CD1c-positive myeloid dendritic cell (primary cell): Measurements from ENCODE around the gene SNX25.
"Not testable (repeated sequence)": the region's sequence is repeated elsewhere in the genome, so short reads cannot be mapped to it uniquely, and the experiment has no call there.

Experiments
- DNase-seq: peaks from one replicate; pipeline ENCODE4 v3.0.0-alpha.2; 2016; ENCODE audit errors: extremely low spot score

SNX25 gene

DNA sequence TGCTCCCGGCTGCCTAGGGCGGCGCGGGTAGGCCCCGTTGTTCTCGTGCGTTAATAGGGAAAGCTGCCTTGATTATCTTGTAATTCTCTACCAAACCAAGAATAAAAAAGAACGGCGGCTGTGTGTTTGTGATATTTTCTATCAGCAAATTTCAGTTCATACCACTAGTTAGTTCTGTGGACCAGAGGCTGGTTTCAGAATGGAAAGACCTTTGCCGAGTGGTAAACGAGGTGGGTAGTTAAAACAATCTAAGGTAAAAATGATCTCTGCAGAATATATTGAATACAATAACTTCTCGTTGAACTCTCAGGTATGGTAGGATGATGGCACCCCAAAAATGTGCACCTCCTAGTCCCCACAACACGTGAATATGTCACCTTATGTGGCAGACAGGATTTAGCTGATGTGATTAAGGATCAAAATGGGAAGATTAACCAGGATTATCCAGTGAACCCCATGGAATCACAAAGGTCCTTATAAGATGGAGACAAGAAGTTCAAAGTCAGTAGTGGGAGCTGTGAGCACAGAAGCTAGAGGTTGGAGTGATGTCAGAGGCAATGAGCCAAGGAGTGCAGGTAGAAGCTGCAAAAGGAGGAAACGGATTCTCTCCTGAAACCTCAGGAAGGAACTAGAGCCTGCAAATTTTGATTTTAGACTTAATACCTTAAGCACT lies 5.0 kb upstream of the SNX25 start:
- no peak for DNase-seq

DNA sequence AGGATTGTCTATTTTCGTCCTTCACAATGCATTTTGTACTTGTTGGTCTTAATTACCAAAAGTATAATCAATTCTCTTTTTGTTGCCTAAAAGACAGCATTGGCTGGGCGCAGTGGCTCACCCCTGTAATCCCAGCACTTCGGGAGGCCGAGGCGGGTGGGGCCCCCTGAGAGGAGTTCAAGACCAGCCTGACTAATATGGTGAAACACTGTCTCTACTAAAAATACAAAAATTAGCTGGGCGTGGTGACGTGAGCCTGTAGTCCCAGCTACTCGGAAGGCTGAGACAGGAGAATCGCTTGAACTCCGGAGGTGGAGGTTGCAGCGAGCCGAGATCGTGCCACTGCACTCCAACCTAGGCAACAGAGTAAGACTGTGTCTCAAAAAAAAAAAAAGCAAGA lies 4.3 kb upstream of the SNX25 start:
- not testable (repeated sequence) for DNase-seq

DNA sequence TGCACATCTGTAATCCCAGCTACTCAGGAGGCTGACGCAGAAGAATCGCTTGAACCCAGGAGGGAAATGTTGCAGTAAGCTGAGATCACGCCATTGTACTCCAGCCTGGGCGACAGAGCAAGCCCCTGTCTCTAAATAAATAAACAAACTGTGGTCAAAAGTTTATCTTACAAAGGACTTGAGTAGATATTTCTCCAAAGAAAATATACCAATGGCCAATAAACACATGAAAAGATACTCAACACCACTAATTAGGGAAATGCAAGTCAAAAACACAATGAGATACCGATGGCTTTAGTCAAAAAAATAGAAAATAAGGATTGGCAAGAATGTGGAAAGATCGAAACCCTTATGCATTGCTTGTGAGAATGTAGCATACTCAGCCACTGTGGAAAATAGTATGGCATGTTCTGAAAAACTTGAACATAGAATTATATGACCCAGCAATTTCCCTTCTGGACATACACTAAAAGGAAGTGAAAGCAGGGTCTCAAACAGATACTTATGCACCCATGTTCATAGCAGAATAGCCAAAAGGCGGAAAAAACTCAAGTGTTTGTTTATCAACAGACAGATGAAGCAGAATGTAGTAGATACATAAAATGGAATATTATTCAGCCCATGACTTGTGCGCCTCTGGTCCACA lies 3.6 kb upstream of the SNX25 start:
- peak; percentile 18 for DNase-seq

DNA sequence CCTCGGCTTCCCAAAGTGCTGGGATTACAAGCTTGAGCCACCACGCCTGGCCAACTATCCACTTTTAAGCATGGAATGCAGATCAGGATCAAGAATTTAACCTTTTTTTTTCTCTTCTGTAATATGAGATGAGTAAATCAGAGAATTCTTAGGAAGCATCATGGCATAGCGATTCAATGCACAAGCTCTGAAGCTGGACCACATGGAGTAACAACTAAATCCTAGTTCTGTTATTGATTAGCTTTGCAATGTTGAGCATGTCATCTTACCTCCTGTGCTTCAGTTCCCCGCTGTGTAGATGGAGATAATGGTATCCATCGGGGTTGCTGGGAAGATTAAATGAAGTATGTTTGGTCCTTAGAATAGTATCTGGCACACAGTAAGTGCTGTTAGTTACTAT lies 1.9 kb upstream of the SNX25 start:
- no peak for DNase-seq

DNA sequence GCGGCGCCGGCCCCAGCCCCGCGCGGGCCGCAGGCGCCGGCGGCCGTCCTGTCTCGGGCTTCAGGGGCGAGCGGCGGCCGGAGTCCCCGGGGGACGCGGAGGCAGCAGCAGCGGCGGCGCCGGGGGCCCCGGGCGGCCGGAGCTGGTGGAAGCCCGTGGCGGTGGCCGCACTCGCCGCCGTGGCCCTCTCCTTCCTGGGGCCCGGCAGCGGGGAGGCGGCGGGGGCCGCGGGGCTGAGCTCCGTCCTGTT lies 379 bp downstream of the SNX25 start:
- not testable (repeated sequence) for DNase-seq

DNA sequence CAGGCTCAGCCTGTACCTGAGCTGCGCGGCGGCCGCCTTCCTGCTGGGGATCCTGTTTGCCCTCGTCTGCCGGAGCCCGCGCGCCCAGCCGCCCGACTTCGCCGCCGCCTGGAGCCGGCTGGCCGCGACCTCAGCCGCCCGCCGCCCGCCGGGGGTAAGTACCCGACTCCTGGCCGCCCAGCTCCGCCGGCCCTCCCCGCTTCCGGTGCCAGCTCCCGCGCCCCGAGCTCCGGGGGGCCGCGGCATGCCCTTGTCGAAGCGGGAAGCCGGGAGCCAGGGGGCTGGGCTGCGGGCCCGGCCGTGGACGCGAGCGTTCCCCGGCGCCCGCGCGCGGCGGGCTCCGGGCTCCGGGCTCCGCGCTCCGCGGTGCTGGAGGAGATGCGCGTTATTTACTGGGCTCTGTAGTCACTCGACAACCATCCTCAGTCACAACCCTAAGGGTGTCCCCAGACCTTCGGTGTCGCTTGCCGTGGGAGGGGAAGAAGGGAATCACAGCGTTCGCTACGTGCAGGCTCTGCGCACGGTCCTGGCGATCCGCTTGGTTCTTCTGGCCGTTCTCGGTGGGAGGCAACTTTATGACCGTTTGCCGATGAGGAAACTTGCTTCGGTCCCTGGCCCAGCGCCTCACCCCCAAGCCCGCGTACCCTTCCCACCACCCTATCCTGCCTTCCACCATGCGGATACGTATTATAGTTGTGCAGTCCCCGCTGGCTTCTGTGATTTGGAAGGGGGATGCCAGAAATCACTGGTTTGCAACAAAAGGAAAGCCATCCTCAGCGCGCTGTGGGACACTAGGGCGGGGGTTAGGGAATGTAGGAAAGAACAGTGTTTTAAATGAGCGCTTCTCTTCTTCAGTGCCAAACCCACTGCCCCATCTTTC lies 944 bp downstream of the SNX25 start:
- DNase-seq, result peak; percentile 33

DNA sequence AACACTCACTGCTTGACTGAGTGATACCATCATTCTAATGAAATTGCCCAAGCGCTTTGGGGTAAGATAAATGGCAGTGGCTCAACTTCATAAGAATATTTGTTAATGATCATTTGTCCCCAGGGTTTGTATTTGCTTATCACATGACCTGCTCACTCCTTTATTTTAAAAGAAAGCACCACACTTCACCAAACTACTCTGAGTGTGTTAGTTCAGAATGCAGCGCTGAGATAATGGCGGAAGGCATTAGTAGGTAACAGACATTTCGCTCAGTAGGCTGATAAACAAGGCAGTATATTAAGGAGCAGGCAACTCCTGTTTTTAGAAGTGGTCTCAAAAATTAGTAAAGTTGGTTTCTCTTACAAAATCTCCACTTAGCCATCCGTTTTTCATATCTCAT lies 1.6 kb downstream of the SNX25 start:
- no peak for DNase-seq

DNA sequence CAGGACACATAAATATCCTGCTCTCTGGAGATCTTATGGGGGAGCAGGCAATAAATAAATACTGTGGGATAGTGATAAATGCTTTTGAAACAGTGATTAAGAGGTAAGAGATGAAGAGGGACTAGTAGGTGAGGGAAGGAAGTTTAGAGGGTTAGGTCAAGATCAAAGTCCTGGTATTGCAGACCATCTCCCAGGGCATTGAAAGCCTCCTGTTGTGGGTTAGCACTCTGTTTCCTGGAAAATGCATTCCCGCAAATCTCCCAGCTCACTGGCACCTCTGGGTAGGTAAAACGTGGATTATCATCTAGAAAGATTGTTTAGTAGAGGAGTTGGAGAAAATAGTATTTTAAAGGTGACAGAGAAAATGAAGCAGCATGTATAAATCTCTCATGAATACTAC lies 2.2 kb downstream of the SNX25 start:
- DNase-seq, result no peak

DNA sequence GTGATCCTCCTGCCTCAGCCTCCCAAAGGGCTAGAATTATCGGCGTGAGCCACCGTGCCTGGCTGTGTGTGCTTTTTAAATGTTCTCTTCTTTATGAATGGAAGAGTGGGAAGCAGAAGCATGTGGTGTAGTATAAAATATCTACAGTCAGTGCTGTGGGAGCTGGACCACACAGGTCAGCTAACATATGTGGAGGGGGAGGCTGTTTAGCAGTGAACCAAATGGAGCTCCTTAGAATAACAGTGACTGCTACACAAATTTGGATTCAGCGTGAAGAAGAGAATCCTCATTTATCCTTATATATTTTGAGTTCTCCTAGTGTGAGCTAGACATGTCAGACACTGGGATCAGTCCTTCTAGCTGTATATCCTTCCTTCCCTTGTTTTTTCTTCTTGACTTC lies 3.2 kb downstream of the SNX25 start:
- no peak for DNase-seq

DNA sequence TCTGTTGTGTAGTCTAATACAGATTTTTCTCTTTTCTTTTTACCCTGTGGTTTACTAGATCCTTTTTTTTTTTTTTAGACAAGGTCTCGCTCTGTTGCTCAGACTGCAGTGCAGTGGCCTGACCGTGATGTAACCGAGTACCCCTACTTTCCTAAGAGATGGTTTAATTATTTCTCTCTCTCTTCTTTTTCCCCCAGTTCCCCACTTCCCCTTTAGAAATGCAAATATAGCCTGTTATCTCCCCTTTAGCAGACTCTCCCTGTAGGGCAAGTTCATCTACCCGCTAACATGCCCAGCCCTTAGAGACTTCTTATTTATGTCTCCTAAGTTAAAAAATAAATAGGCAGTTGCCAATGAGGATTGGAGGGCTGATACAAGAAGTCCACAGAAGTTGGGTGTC lies 4.5 kb downstream of the SNX25 start:
- DNase-seq, result no peak

DNA sequence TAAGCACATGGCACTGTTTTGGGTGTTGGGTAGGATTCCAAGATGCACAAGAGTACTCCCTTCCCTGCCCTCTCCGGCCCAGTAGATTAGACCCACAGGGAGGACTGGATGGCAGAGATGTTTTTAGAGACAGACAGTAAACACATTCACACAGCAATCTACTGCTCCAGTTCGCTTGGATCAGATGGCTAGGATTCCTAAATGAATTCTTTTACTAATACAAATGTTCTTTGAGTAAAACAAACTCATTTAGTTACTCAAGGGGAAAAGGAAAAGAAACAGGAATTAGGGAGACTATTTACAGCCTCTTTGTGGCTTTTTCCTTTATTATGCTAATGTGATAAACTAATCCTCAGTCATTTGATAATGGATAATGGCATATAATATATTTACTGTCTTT lies 5.9 kb downstream of the SNX25 start:
- DNase-seq, result no peak

DNA sequence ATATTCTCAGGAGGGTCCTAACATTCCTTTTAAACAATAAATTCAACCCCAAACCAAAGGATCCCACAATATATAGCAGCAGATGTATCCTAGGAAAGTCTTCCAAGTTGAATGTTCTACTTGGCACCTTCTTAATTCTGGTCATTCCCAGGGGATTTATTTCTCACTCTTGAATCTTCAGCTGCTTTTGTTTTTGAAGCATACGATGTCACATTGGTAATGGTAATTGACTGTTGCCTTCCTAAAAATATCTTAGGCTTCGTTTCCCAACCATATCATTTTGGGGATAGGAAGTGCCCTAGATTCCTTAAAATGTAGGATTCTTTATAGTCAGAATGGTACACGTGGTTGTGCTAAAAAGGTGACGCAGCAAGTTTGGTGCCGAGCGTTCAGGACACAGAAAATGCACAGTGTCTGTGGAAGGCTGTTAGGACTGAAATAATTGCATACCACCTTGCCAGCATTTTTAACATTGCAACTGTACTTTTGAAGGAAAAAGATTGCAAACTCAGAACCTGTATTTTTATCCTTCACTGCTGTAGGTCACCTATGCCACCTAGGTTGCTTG lies 8.1 kb downstream of the SNX25 start:
- no peak for DNase-seq

DNA sequence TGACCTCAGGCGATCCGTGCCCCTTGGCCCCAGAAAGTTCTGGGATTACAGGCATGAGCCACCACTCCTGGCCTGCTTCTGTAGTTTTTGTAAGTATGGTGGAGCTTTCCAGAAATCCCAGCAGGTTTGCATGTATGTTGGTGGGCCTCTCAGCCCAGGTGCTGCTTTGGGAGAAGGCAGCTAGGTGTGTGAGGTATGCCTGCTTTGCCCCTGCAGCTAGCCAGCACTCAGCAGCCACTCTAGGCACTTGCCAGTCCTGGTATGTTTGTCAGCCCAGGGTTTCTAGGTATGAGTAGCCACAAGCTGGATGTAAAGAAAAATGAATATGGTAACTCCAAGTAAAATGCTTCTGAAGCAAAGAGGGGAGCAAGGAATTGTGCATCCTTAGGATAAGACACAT lies 8.9 kb downstream of the SNX25 start:
- DNase-seq, result no peak

DNA sequence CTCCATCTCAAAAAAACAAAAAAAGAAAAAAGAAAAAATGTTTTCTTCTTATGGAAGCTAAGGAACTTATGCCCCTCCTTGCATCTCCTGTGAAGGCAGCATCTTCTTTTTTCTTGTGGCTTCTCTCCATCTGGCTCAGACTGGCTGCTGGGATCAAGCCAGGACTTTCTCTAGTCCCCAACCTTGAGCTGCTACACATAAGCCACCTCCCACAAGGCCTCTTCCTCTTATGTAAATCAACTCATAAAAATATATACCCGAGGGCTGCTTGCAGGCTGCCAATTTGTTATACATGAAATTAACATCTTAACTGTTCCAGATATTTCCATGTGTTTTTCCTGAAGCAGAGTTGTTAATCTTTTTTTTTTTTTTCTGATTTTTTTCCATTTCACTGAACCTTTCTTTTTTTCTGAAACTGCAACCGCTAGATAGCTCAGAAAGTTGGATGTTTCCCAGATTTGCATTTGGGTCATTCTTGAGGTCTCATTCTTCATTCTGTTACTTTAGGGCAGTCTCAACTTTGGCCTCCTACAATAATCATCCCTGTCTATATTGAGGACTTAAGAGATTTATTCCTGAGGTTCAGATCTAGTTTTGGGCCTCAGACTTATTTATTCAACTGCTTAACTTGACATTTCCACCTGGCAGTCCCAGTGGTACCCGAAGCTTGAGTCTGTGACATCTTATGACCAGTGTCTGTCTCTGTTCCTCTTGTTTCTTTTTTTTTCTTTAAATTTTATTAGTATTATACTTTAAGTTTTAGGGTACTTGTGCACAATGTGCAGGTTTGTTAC lies 10.3 kb downstream of the SNX25 start:
- no peak for DNase-seq

DNA sequence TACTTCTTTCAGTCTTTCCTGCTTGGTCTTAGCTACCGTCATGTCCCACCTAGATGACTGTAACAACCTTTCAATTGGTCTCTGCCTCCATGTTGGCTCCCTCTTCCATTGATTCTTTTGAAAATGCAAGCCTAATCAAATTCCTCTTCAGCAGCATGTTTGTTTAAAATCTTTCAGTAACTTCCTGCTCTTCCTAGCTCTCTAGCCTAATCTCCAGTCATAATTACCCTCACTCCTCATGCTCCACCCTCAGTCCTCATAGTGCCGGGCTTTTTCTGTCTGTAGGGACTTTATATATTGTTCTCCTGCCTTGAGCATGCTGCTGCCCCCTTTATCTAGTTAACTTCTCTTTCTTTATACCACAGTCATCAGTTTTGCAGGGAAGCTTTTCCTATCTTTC lies 12.1 kb downstream of the SNX25 start:
- no peak for DNase-seq

DNA sequence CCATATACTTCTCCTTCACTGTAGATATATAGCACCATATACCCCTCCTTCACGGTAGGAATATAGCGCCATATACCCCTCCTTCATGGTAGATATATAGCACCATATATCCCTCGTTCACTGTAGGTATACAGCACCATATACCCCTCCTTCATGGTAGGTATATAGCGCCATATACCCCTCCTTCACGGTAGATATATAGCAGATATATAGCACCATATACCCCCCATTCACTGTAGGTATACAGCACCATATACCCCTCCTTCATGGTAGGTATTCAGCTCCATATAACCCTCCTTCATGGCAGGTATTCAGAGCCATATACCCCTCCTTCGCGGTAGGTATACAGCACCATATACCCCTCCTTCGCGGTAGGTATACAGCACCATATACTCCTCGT lies 12.5 kb downstream of the SNX25 start:
- DNase-seq, result no peak

DNA sequence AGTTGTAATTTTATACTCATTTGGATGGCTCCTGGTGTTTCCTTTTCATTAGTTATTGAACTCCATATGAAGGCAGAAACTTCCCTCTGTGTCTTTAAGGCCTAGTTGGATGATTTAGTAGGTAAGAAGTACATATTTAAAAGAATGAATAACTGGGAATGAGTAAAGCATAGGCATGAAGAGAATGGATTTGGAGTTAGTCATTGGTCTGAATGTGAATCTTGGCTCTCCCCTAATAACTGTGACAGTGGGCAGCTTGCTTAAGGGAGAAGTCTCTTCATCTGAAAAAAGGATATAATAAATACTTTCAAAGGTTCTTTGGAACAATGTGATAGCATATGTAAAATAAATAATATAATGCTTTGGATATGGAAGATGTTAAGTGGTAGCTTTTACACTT lies 13.2 kb downstream of the SNX25 start:
- no peak for DNase-seq

DNA sequence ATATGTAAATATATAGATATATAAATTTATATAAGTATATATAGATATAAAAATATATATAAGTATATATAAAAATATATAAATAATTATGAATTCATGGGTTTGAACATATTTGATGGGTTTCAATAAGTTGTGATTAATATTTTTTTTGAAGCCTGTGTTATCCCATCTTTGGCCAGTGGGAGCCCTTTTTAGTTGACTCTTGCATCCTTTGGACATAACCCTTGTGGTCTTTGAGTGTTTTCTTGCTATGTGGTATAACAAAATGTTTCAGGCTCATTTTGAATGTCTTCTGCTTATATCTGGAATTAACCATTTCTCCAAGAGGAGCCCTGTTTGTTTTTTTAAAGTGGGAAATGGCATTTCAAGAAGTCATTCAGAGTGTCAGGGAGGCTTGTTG lies 15.2 kb downstream of the SNX25 start:
- DNase-seq, result no peak

DNA sequence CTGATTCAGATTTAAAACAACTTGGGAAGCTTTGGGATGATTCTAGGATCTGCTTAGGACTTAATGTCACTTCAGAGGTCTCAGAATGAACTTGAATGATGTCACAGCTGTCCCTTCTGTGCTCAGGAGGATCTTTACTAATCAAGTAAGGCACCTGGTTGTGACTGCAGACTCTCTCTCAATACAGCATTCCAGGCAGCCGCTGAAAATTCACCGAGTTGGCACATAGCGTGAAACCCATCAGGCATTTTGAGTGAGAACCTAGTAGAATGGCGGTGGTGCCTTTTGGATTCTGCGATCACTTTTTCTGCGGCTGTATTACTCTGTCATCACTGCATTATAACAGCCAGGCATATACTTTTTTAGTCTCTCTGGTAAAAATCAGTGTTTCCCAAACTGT lies 16.5 kb downstream of the SNX25 start:
- no peak for DNase-seq

DNA sequence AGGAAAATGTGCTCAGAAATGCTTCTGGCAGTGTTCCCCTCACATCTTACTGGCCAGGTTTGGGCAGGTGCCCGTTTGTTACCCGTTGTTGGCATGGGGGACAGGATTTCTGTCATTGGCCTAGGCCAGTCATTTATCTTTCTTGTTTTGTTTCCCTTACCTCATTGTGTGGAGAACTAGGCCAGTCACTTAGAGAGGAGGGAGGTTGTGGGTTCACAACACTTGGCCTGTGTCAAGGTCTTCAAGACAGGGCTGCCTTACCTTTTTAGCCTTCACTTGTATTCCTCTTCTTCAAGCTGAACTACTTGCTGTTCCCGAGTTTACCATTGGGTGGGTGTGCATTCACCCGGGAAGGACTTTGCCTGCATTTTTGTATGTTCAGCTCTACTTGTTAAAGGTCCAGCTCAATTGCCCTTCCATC lies 17.7 kb downstream of the SNX25 start:
- DNase-seq, result no peak

DNA sequence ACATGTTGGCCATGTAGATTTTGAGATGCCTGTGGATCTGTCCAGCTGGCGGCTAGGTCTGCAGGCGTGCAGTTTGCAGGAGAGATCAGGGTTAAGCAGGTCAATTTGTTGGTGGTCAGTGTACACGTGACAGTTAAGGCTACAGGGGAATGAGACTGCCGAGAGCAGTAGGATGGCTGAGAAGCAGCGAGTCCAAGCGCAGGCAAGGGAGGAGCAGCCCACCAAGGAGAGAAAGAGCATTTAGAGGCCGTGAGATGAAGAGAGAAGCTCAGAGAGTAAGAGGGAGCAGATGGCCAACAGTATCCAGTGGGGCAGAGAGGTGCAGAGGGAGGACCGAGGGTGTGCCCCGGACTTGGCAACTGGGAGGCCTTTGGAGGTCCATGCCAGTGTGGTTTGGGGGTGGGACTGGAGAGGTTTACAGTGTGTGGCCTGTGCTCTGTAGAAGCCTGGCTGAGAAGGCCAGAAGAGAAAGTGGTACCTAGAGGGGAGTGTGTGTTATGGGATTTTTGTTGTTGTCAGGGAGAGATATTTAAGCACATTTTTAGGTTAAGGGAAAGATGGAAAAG lies 18.4 kb downstream of the SNX25 start:
- DNase-seq, result no peak
